ENCODE results near the gene DNM2.
"Not testable (repeated sequence)": the region's sequence is repeated elsewhere in the genome, so short reads cannot be mapped to it uniquely, and the experiment has no call there.

DNA sequence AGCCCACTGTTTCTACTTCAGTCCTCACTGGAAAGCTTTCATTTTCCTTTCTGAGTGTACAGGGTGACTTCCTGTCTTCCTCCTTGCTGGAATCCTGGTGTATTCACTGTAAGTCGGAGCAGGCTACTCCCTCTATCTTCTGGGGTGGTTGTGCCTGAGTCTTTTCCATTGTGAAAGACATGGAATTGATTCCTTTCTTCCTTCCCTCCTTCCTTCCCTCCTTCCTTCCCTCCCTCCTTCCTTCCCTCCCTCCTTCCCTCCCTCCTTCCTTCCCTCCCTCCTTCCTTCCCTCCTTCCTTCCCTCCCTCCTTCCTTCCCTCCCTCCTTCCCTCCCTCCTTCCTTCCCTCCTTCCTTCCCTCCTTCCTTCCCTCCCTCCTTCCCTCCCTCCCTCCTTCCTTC, 40.2 kb downstream of the DNM2 start:
- TF ChIP-seq, protein P1, sequence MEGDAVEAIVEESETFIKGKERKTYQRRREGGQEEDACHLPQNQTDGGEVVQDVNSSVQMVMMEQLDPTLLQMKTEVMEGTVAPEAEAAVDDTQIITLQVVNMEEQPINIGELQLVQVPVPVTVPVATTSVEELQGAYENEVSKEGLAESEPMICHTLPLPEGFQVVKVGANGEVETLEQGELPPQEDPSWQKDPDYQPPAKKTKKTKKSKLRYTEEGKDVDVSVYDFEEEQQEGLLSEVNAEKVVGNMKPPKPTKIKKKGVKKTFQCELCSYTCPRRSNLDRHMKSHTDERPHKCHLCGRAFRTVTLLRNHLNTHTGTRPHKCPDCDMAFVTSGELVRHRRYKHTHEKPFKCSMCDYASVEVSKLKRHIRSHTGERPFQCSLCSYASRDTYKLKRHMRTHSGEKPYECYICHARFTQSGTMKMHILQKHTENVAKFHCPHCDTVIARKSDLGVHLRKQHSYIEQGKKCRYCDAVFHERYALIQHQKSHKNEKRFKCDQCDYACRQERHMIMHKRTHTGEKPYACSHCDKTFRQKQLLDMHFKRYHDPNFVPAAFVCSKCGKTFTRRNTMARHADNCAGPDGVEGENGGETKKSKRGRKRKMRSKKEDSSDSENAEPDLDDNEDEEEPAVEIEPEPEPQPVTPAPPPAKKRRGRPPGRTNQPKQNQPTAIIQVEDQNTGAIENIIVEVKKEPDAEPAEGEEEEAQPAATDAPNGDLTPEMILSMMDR (IDR thresholded peaks at IDR 0.05), result not testable (repeated sequence)
- not testable (repeated sequence) for TF ChIP-seq POLR2A (IDR thresholded peaks at IDR 0.05)

All from Peyer's patch (tissue), 4 donors.